ENCODE data around the gene DHRS1. TPM values are rescaled to one million over a fixed set of nuclear protein-coding genes. Genes with fewer than 3 reads are reported as not detected.

The DHRS1 gene
- total RNA-seq, 1 experiment from 2014 or later: 41.4 TPM

GRCh38 chr14:24255931-24256711, 43.5 kb downstream of the DHRS1 start:
- ChIA-PET POLR2A (ENCODE audit: unreplicated experiment) (no interaction called here), CTCF (no interaction called here)
- TF ChIP-seq EZH2 (IDR thresholded peaks at IDR 0.05; ENCODE audit: low read depth): no peak
- TF ChIP-seq, protein P1, sequence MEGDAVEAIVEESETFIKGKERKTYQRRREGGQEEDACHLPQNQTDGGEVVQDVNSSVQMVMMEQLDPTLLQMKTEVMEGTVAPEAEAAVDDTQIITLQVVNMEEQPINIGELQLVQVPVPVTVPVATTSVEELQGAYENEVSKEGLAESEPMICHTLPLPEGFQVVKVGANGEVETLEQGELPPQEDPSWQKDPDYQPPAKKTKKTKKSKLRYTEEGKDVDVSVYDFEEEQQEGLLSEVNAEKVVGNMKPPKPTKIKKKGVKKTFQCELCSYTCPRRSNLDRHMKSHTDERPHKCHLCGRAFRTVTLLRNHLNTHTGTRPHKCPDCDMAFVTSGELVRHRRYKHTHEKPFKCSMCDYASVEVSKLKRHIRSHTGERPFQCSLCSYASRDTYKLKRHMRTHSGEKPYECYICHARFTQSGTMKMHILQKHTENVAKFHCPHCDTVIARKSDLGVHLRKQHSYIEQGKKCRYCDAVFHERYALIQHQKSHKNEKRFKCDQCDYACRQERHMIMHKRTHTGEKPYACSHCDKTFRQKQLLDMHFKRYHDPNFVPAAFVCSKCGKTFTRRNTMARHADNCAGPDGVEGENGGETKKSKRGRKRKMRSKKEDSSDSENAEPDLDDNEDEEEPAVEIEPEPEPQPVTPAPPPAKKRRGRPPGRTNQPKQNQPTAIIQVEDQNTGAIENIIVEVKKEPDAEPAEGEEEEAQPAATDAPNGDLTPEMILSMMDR (conservative IDR thresholded peaks at IDR 0.05): no peak
- H2AFZ ChIP-seq: no peak overlapping the region
- no TSS peak for BruUV-seq (replicated peaks)
- H3K27ac ChIP-seq: no peak overlapping the region
- H3K27me3 ChIP-seq (ENCODE audit: insufficient read depth, low read depth): no peaks in the 10 kb centered on the region
- no peaks in the 10 kb centered on the region for H3F3A ChIP-seq (ENCODE audit: insufficient read depth, low read depth)
- no peaks in the 10 kb centered on the region for H3K9me3 ChIP-seq (ENCODE audit: insufficient read depth, low read depth)
- no peaks in the 10 kb centered on the region for H4K20me1 ChIP-seq (ENCODE audit: insufficient read depth)
- H3K4me2 ChIP-seq: no peak overlapping the region
- no peaks in the 10 kb centered on the region for H3K36me3 ChIP-seq (ENCODE audit: low read depth)
- no peaks in the 10 kb centered on the region for H3K9me2 ChIP-seq (ENCODE audit: insufficient read depth)
- H3K79me2 ChIP-seq (ENCODE audit: low read depth): no peaks in the 10 kb centered on the region
- H3K4me3 ChIP-seq: no peak overlapping the region
- intact Hi-C loops (cut with micrococcal nuclease; ENCODE audit: unreplicated experiment): no loop called here
- no peak for DNase-seq
- no peaks in the 10 kb centered on the region for H3K4me1 ChIP-seq (replicated peaks; ENCODE audit: insufficient read depth)

GRCh38 chr14:24255438-24255837, 44.1 kb downstream of the DHRS1 start:
- intact Hi-C loops (cut with micrococcal nuclease; ENCODE audit: unreplicated experiment): no loop called here
- Histone ChIP-seq H4K20me1 (ENCODE audit: insufficient read depth) (no peaks in the 10 kb centered on the region), H3K4me1 (replicated peaks; ENCODE audit: insufficient read depth) (no peaks in the 10 kb centered on the region), H3K9me3 (ENCODE audit: insufficient read depth, low read depth) (no peaks in the 10 kb centered on the region), H3K27ac (no peak overlapping the region), H3K4me2 (no peak overlapping the region), H3F3A (ENCODE audit: insufficient read depth, low read depth) (no peaks in the 10 kb centered on the region), H3K27me3 (ENCODE audit: insufficient read depth, low read depth) (no peaks in the 10 kb centered on the region), H2AFZ (no peak overlapping the region), H3K79me2 (ENCODE audit: low read depth) (no peaks in the 10 kb centered on the region), H3K36me3 (ENCODE audit: low read depth) (no peaks in the 10 kb centered on the region), H3K4me3 (no peak overlapping the region), H3K9me2 (ENCODE audit: insufficient read depth) (no peaks in the 10 kb centered on the region)
- ChIA-PET CTCF (no interaction called here), POLR2A (ENCODE audit: unreplicated experiment) (no interaction called here)
- BruUV-seq (replicated peaks): no TSS peak
- DNase-seq: no peak
- no peak for TF ChIP-seq EZH2 (IDR thresholded peaks at IDR 0.05; ENCODE audit: low read depth)
- TF ChIP-seq, protein P1 (conservative IDR thresholded peaks at IDR 0.05): no peak

GRCh38 chr14:24254630-24255392, 44.8 kb downstream of the DHRS1 start:
- Histone ChIP-seq H3K27me3 (ENCODE audit: insufficient read depth, low read depth) (no peaks in the 10 kb centered on the region), H3K4me2 (no peak overlapping the region), H3F3A (ENCODE audit: insufficient read depth, low read depth) (no peaks in the 10 kb centered on the region), H4K20me1 (ENCODE audit: insufficient read depth) (no peaks in the 10 kb centered on the region), H2AFZ (no peak overlapping the region), H3K27ac (no peak overlapping the region), H3K9me2 (ENCODE audit: insufficient read depth) (no peaks in the 10 kb centered on the region), H3K4me3 (no peak overlapping the region), H3K9me3 (ENCODE audit: insufficient read depth, low read depth) (no peaks in the 10 kb centered on the region), H3K4me1 (replicated peaks; ENCODE audit: insufficient read depth) (no peaks in the 10 kb centered on the region), H3K36me3 (ENCODE audit: low read depth) (no peaks in the 10 kb centered on the region), H3K79me2 (ENCODE audit: low read depth) (no peaks in the 10 kb centered on the region)
- POLR2A ChIA-PET (ENCODE audit: unreplicated experiment): no interaction called here
- DNase-seq: no peak
- CTCF ChIA-PET: no interaction called here
- BruUV-seq (replicated peaks): no TSS peak
- intact Hi-C loops (cut with micrococcal nuclease; ENCODE audit: unreplicated experiment): no loop called here
- TF ChIP-seq EZH2 (IDR thresholded peaks at IDR 0.05; ENCODE audit: low read depth): no peak
- TF ChIP-seq, protein P1 (conservative IDR thresholded peaks at IDR 0.05): no peak

Data from PC-9 (cell line).